HG03159 (cell line): ENCODE data around the gene RMDN2.

Experiments
- ATAC-seq: cut with Tn5 transposase; IDR thresholded peaks from one replicate; pipeline ENCODE4 v1.9.1; 2021; ENCODE audit warnings: mild to moderate bottlenecking, moderate library complexity; ENCODE audit not compliant: unreplicated experiment

RMDN2 gene

GRCh38 chr2:37896319-37896718 is 28.8 kb upstream of the RMDN2 start:
- no peak for ATAC-seq

- ATAC-seq: no peak
Observed at GRCh38 chr2:37897511-37897910, 27.6 kb upstream of the RMDN2 start.

GRCh38 chr2:37898448-37898847 is 26.6 kb upstream of the RMDN2 start:
- no peak for ATAC-seq

DNA sequence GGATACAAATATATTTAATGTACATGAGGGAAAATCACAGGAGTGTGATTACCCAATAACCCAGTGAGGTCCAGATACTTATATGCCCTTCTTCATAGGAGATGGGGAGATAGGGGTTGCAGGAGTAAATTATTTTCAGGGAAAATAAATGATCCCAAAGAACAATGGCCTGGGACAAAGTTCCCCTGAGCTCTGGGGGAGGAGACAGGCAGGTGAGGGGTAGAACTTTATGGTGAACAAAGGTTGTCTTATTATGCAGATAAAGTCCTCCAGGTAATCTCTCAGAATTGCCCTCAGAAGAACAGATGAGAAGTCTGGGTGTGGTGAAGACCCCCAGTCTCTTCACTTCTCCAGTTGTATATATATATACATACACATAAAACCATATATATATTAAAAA is 22.1 kb upstream of the RMDN2 start:
- no peak for ATAC-seq

DNA sequence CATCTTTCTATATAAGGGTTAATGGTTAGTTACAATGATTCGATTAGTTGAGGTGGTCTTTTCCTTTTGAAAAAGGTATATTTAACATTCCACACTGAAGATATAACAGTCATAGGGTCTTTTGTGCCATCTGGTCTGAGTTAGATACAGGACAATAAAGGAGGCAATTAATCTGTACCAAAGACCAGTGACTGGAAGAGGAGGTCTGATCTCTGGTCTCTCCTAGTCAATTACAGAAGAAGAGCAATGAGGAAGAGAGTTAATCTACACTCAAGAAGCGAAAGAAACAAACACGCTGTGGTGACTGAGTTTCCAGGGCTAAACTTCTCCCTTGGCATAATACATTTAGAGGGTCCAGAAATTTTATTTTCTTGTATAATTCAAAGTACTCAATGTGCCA is 20.7 kb upstream of the RMDN2 start:
- no peak for ATAC-seq

DNA sequence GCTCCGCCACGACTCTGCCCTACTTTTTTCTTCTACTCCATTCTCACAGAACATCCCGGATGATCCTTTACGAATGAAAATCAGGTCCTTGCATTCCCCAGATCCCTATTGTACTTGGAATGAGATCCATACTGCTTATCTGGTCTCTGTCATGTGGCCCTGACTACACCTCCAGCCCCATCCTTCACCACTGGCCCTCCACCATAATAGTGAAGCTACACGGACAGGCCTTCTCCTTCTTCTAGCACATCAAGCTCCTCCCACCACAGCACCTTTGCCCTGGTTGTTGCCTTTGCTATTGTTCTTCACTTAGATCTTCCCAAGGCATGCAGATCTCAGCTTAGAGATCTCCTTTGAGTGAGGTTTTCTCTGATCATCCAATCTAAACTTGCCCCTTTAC is 20.1 kb upstream of the RMDN2 start:
- no peak for ATAC-seq

DNA sequence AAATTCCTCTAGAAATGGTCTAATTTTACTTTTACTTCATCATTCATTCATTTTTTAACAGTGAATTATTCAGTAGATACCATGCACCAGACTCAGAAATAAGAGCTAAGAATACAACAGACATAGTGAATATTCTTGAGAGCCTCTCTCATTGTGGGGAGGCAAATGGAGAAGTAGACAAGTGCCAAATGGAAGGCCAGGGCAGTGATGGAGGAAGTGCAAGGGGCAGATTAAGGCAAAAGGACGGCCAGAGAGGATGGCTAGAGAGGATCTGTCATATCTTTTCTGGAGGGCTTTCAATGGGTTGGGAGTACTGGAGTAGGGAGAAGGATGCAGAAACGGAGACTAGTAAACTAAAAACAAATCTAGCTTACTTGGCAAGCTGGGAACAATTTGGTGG is 19.0 kb upstream of the RMDN2 start:
- ATAC-seq: no peak

GRCh38 chr2:37907501-37908225 is 17.4 kb upstream of the RMDN2 start:
- ATAC-seq: no peak

GRCh38 chr2:37911296-37911873 is 13.7 kb upstream of the RMDN2 start:
- ATAC-seq: no peak

DNA sequence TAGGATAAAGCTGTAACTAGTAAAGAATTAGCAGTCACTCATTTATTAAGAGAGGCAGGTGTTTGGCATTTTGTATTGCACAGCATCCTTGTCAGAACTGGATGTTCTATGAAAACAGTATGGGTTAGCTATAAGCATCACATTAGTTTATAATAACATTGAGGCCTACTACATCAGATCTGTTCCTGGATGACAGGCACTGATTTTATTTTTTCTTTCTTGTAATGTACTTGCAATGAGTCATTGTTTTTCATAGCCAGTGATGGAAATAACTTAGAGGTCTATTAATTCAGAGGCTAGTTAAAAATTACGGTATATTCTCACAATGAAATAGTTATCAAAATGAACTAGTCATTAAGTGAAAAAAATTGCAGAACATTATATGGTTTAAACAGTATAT is 13.0 kb upstream of the RMDN2 start:
- no peak for ATAC-seq

DNA sequence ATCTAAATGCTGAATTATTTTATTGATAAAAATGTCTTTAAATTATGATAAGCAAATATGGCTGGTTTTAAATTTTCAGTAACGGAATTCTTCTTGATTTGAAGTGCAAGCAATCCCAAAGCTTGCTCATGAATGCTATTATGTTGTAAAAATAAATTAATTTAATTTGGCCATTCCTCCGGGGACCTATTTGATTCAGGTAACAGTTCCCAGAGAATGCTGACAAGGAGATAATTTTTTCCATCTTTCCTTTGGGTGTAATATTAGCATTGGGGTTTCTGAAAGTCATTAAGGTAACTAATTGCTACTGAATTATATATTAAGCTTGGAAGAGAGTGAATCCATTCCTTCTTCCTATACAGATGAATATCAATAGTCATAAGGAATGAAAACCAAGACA is 12.5 kb upstream of the RMDN2 start:
- ATAC-seq: no peak

GRCh38 chr2:37914340-37914739 is 10.7 kb upstream of the RMDN2 start:
- no peak for ATAC-seq

GRCh38 chr2:37915773-37916172 is 9.3 kb upstream of the RMDN2 start:
- no peak for ATAC-seq

DNA sequence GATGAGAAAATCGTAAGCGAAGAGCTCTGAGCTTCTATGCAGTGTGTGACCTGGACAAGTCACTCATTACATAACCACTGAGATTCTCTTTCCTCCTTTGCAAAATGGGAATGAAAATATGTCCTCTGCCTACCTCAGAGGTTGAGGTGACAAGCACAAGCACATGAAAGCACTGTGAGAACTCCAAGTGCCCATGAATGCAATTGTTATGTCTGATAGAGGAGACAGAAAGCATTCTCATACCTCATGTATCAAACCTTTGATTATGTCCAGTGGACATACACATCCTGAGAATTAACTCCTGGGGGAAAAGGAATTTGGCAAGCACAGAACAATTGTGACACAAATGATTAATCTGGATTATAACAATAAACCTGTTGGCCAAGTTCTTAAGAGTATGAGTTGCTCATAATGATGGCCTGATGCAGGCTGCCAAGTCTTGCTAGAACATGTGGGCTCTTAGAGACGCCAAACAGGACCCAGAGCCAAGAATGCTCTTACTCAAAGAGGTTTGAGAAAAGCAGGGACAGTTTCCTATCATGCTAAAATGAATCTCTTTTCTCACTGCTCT is 8.5 kb upstream of the RMDN2 start:
- no peak for ATAC-seq

DNA sequence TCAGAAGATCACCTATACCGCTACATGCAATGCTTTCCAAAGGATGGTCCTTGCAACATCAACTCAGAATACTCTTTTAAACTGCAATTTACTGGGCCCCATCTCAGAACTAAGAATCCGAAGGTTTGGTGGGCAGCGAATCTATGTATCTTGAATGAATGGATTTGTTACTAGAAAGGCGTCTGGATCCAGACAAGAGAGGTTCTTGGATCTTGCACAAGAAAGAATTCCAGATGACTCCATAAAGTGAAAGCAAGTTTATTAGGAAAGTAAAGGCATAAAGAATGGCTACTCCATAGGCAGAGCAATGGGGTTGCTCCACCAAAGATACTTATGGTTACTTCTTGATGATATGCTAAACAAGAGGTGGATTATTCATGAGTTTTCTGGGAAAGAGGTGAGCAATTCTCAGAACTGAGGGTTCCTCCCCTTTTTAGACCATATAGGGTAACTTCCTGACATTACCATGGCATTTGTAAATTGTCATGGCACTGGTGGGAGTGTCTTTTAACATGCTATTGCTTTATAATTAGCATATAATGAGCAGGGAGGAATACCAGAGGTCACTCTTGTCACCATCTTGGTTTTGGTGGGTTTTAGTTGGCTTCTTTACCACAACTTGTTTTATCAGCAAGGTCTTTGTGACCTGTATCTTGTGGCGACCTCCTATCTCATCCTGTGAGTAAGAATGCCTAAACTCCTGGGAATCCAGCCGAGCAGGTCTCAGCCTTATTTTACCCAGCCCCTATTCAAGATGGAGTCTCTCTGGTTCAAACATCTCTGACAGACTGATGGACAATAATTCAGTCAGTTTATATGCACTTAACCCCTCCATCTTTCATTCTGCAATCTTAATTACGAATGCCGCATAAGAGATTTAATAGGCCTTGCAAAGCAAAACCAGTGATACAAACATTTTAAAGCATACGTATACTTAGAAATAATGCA is 7.5 kb upstream of the RMDN2 start:
- no peak for ATAC-seq

DNA sequence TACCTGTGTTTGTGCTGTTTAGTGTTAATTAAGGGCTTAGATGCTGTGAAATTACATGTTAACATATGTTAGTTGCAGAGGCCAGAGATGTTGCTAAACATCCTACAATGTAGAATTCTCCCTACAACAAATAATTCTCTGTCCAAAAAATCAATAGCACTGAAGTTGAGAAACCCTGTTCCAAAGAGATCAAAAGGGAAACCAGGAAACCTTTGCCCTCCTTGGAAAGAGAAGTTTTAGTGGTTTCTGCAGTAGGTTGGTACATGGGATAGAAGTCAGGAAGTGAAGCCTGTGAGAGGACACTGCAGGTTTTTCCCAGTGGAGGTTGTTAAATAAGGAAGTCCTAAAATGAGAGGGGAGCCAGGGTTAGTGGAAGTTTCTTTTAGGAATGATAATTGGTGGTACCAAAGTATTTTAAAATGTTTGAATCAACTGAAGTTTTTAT is 6.3 kb upstream of the RMDN2 start:
- no peak for ATAC-seq

- no peak for ATAC-seq
Observed at GRCh38 chr2:37919631-37920032, 5.5 kb upstream of the RMDN2 start.

- no peak for ATAC-seq
Observed at GRCh38 chr2:37920570-37920969, 4.5 kb upstream of the RMDN2 start.

GRCh38 chr2:37921781-37922180 is 3.3 kb upstream of the RMDN2 start:
- no peak for ATAC-seq

GRCh38 chr2:37923308-37924055 is 1.6 kb upstream of the RMDN2 start:
- ATAC-seq: no peak

- no peak for ATAC-seq
Observed at GRCh38 chr2:37926635-37927034, 1.5 kb downstream of the RMDN2 start.
